GM12872 (cell line): ENCODE measurements around the gene AIP.

Experiments used
- CTCF ChIP-seq: IDR thresholded peaks from 3 replicates; pipeline ENCODE4 v1.5.1; 2011; ENCODE audit warnings: low read depth, mild to moderate bottlenecking, low read length, moderate library complexity; ENCODE audit not compliant: insufficient read depth

AIP gene

GRCh38 chr11:67441731-67442351 lies 41.0 kb upstream of the AIP start:
- no peak for TF ChIP-seq CTCF

- no peak for TF ChIP-seq CTCF
Observed at GRCh38 chr11:67442504-67443404, 40.1 kb upstream of the AIP start.

GRCh38 chr11:67445515-67445914 lies 37.3 kb upstream of the AIP start:
- TF ChIP-seq CTCF = no peak

- no peak for TF ChIP-seq CTCF
Observed at GRCh38 chr11:67448220-67448609, 34.6 kb upstream of the AIP start.

GRCh38 chr11:67449116-67449844 lies 33.5 kb upstream of the AIP start:
- no peak for TF ChIP-seq CTCF

- TF ChIP-seq CTCF = no peak
Observed at GRCh38 chr11:67450796-67451657, 31.8 kb upstream of the AIP start.

GRCh38 chr11:67451658-67451976 lies 31.2 kb upstream of the AIP start:
- no peak for TF ChIP-seq CTCF
